ENCODE data around the gene FANCG. TPM values are rescaled to one million over a fixed set of nuclear protein-coding genes. Genes with fewer than 3 reads are reported as not detected.
A peak's percentile ranks its signal among the peaks of the same experiment; 100 is the strongest.

FANCG gene
- total and polyA plus RNA-seq, 7 donors = 1.6 to 6.0 (median 4.2) TPM

- no peak for TF ChIP-seq CTCF (IDR thresholded peaks at IDR 0.05)
- H3K27me3 ChIP-seq (ENCODE audit: insufficient read depth in 3 of 3, low read length in 2 of 3) = no peaks in the 10 kb centered on the region
- H3K4me1 ChIP-seq = peaks cover 21% of the 10 kb centered on the region
Measured at GRCh38 chr9:35114840-35115628, 35.3 kb upstream of the FANCG start.

GRCh38 chr9:35114113-35114839 lies 34.5 kb upstream of the FANCG start:
- Histone ChIP-seq H3K27me3 (ENCODE audit: insufficient read depth in 3 of 3, low read length in 2 of 3) (no peaks in the 10 kb centered on the region), H3K4me3 (peak overlapping the region; percentile 68), H3K27ac (peak overlapping the region; percentile 75), H3K4me1 (peaks cover 24% of the 10 kb centered on the region), H3K9me3 (no peaks in the 10 kb centered on the region), H3K36me3 (ENCODE audit: insufficient read depth in 1 of 2, low read depth in 1 of 2) (no peaks in the 10 kb centered on the region)
- DNase-seq (peak; percentile 79 to 86), ATAC-seq (no peak)
- TF ChIP-seq CTCF (IDR thresholded peaks at IDR 0.05) = no peak
- 28 to 40% (median 29%) methylated on average over 5 of the region's 5 CpGs for WGBS, 3 donors
- intact Hi-C loops (cut with DNase I) = loop anchor here (10.0 kb wide), 2 partner anchors 261 to 271 kb away; no protein-coding TSS in a partner anchor

More at GRCh38 chr9:35114840-35115628, 35.3 kb upstream of the FANCG start:
- H3K9me3 ChIP-seq = no peaks in the 10 kb centered on the region
- intact Hi-C loops (cut with DNase I) = loop anchor here (5.0 to 10.0 kb wide), 6 partner anchors 47 to 447 kb away; partner anchors contain the start of gene UNC13B (in 1 of the 2)
- ATAC-seq = no peak
- 35 to 45% (median 36%) methylated on average over 12 of the region's 12 CpGs for WGBS, 3 donors
- H3K4me3 ChIP-seq = peak overlapping the region; percentile 68
- no peaks in the 10 kb centered on the region for H3K36me3 ChIP-seq (ENCODE audit: insufficient read depth in 1 of 2, low read depth in 1 of 2)
- H3K27ac ChIP-seq = peak overlapping the region; percentile 75
- DNase-seq = peak; percentile 64 to 82

- peak overlapping the region; percentile 98 for H3K27ac ChIP-seq
- WGBS, 3 donors = 76 to 77% (median 76%) methylated on average over 3 of the region's 3 CpGs
- no peak overlapping the region for H3K4me3 ChIP-seq
- ATAC-seq = no peak
- peaks cover 24% of the 10 kb centered on the region for H3K4me1 ChIP-seq
- peak; percentile 46 to 73 for DNase-seq
- intact Hi-C loops (cut with DNase I) = loop anchor here (10.0 kb wide), 2 partner anchors 262 to 272 kb away; no protein-coding TSS in a partner anchor
- H3K36me3 ChIP-seq (ENCODE audit: insufficient read depth in 1 of 2, low read depth in 1 of 2) = peaks cover 0 to 13% of the 10 kb centered on the region in 2 donors
- no peaks in the 10 kb centered on the region for H3K9me3 ChIP-seq
- no peaks in the 10 kb centered on the region for H3K27me3 ChIP-seq (ENCODE audit: insufficient read depth in 3 of 3, low read length in 2 of 3)
- TF ChIP-seq CTCF (IDR thresholded peaks at IDR 0.05) = no peak
Measured at GRCh38 chr9:35112257-35113020, 32.7 kb upstream of the FANCG start.

GRCh38 chr9:35111001-35111933 lies 31.5 kb upstream of the FANCG start:
- 1% methylated on average over 43 to 57 of the region's 57 CpGs for WGBS, 3 donors
- ATAC-seq (peak; percentile 85 to 90 (median 89)), DNase-seq (peak; percentile 98 to 99)
- peaks cover 24% of the 10 kb centered on the region for H3K4me1 ChIP-seq
- intact Hi-C loops (cut with DNase I) = loop anchor here (10.0 kb wide), 2 partner anchors 264 to 274 kb away; no protein-coding TSS in a partner anchor
- H3K27me3 ChIP-seq (ENCODE audit: insufficient read depth in 3 of 3, low read length in 2 of 3) = no peaks in the 10 kb centered on the region
- peak overlapping the region; percentile 98 for H3K27ac ChIP-seq
- peaks cover 0 to 25% of the 10 kb centered on the region in 2 donors for H3K36me3 ChIP-seq (ENCODE audit: insufficient read depth in 1 of 2, low read depth in 1 of 2)
- no peak for TF ChIP-seq CTCF (IDR thresholded peaks at IDR 0.05)
- H3K4me3 ChIP-seq = peak overlapping the region; percentile 89
- H3K9me3 ChIP-seq = no peaks in the 10 kb centered on the region
